ENCODE data around the gene CDK2.
"Not testable (repeated sequence)": the region's sequence is repeated elsewhere in the genome, so short reads cannot be mapped to it uniquely, and the experiment has no call there.

Gene CDK2

DNA sequence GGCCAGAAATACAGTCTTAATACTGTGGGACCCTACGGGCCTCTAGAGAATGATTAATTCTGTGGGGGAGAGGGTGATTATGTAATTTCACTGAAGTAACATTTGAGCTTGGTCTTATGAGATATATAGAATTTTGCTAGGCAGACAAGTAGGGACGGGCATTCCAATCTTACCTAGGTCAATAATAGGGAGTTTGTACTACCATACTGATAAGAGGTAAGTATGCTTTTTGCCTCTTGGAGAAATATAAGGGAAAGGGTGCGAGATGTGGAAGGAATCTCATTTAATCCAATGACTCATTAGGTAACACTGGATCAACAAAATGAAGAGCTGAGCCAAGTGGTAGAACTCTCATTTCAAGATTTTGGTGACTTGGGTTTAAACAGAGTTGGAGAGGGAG is 12.4 kb downstream of the CDK2 start:
- ChIA-PET CTCF (interaction anchor here (1.2 to 12.3 kb wide), 2 partner anchors 17 to 39 kb away, joined by 6 to 213 read pairs; partner anchors contain the start of gene SUOX), POLR2A (no interaction called here)
- no peak for DNase-seq (ENCODE audit: low read depth, low spot score)
- H3K4me3 ChIP-seq (ENCODE audit: low read depth, low read length) = no peak overlapping the region
- TF ChIP-seq, protein P1, sequence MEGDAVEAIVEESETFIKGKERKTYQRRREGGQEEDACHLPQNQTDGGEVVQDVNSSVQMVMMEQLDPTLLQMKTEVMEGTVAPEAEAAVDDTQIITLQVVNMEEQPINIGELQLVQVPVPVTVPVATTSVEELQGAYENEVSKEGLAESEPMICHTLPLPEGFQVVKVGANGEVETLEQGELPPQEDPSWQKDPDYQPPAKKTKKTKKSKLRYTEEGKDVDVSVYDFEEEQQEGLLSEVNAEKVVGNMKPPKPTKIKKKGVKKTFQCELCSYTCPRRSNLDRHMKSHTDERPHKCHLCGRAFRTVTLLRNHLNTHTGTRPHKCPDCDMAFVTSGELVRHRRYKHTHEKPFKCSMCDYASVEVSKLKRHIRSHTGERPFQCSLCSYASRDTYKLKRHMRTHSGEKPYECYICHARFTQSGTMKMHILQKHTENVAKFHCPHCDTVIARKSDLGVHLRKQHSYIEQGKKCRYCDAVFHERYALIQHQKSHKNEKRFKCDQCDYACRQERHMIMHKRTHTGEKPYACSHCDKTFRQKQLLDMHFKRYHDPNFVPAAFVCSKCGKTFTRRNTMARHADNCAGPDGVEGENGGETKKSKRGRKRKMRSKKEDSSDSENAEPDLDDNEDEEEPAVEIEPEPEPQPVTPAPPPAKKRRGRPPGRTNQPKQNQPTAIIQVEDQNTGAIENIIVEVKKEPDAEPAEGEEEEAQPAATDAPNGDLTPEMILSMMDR (IDR thresholded peaks at IDR 0.05; ENCODE audit: insufficient read depth, low read length, missing control alignments) = no peak

DNA sequence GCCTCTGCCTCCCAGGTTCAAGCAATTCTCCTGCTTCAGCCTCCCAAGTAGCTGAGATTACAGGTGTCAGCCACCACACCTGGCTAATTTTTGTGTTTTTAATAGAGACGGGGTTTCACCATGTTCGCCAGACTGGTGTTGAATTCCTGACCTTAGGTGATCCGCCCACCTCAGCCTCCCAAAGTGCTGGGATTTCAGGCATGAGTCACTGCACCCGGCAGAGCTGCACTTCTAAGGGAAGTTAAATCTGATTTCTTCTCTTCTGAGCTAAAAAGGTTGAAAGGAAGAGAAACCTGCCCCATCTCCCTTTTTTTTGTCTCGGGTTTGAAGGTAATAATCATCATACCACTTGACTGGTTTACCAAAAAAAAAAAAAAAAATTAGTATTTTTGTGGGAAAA is 15.3 kb downstream of the CDK2 start:
- POLR2A ChIA-PET = interaction anchor here (0.8 to 1.8 kb wide), 2 partner anchors 8 to 10 kb away, joined by 3 to 10 read pairs; partner anchors contain the start of gene RAB5B
- CTCF ChIA-PET = interaction anchor here (0.7 to 12.3 kb wide), 5 partner anchors 8 to 244 kb away, joined by 3 to 213 read pairs (median 18); partner anchors contain the start of genes RAB5B and SUOX
- not testable (repeated sequence) for DNase-seq (ENCODE audit: low read depth, low spot score); H3K4me3 ChIP-seq (ENCODE audit: low read depth, low read length)

DNA sequence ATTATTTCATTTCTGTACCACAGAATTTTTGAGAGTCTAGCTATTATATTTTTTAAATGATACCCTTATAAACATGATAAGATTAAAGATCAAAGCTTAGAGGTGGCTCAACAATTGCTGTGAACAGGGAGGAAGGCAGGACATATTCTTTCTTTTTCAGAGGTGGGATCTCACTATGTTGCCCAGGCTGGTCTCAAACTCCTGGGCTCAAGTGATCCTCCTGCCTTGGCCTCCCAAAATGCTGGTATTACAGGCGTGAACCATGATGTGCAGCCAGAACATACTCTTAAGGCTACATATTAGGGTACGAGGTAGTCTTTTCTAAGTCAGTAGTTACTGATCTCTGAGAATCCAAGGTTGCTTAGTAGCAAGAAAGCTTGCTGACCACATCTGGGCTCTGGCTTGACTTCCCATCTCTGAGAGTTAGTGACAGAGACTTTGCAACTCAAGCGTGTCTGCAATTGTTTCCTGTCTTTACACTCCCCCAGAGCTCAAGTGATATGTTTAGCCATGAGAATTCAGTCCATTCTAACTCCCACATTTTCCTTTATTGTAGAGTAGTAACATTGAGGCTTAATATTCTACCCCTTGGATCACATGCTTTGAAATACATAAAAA is 15.8 kb downstream of the CDK2 start:
- TF ChIP-seq, protein P1 (IDR thresholded peaks at IDR 0.05; ENCODE audit: insufficient read depth, low read length, missing control alignments) = no peak
- ChIA-PET CTCF (interaction anchor here (0.7 to 12.3 kb wide), 6 partner anchors 8 to 245 kb away, joined by 3 to 213 read pairs (median 14); partner anchors contain the start of genes RAB5B and SUOX), POLR2A (interaction anchor here (0.7 to 1.8 kb wide), 4 partner anchors 8 to 558 kb away, joined by 3 to 10 read pairs (median 3); partner anchors contain the start of gene RAB5B)
- no peak overlapping the region for H3K4me3 ChIP-seq (ENCODE audit: low read depth, low read length)
- DNase-seq (ENCODE audit: low read depth, low spot score) = no peak

DNA sequence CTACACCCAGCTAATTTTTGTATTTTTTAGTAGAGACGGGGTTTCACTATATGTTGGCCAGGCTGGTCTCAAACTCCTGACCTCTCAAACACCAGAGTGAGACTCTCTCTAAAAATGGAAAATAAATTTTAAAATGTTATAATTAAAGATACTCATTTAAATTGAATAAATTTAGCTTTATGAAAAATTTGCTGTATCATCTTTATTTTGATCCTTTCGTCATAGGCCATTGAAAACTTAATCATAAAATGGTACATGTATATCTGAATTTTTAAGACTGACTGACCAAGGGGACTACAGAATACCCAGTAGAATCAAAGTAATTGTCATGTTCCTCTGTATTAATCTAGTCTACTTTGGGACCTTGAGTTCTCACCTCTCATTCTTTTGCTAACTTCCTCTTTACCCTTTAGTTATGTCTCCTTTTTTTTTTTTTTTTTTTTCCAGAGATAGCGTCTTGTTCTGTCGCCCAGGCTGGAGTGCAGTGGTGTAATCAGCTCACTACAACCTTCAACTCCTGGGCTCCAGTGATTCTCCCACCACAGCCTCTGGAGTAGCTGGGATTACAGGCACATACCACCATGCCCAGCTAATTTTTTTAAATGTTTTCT is 16.7 kb downstream of the CDK2 start:
- TF ChIP-seq, protein P1 (IDR thresholded peaks at IDR 0.05; ENCODE audit: insufficient read depth, low read length, missing control alignments) = no peak
- no peak overlapping the region for H3K4me3 ChIP-seq (ENCODE audit: low read depth, low read length)
- POLR2A ChIA-PET = interaction anchor here (0.7 to 1.8 kb wide), 2 partner anchors 9 to 13 kb away, joined by 3 to 10 read pairs; partner anchors contain the start of gene RAB5B
- CTCF ChIA-PET = interaction anchor here (1.0 to 12.3 kb wide), 5 partner anchors 9 to 246 kb away, joined by 3 to 213 read pairs (median 18); partner anchors contain the start of genes RAB5B and SUOX
- no peak for DNase-seq (ENCODE audit: low read depth, low spot score)

DNA sequence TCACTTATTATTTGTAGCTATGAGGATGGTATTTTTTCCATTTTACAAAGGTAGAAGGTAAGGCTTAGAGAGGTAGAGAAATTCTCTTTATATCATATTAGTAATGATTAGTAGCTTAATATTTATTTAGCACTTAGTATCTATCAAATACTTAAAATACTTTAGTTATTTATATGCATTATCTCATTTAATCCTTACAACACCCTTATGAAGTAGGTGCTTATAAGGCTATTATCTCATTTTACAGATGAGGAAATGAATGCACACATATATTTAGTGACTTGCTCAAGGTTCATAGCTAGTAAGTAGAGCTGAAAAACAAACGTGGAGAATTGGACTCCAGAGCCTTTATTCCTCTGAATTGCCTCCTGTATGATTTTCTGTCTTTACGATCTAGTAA is 18.2 kb downstream of the CDK2 start:
- no peak overlapping the region for H3K4me3 ChIP-seq (ENCODE audit: low read depth, low read length)
- POLR2A ChIA-PET = interaction anchor here (0.6 to 1.9 kb wide), 2 partner anchors 9 to 11 kb away, joined by 3 to 5 read pairs; partner anchors contain the start of gene RAB5B
- no peak for DNase-seq (ENCODE audit: low read depth, low spot score)
- CTCF ChIA-PET = interaction anchor here (1.3 to 12.3 kb wide), 5 partner anchors 11 to 247 kb away, joined by 3 to 213 read pairs (median 18); partner anchors contain the start of genes RAB5B and SUOX
- TF ChIP-seq, protein P1 (IDR thresholded peaks at IDR 0.05; ENCODE audit: insufficient read depth, low read length, missing control alignments) = no peak

DNA sequence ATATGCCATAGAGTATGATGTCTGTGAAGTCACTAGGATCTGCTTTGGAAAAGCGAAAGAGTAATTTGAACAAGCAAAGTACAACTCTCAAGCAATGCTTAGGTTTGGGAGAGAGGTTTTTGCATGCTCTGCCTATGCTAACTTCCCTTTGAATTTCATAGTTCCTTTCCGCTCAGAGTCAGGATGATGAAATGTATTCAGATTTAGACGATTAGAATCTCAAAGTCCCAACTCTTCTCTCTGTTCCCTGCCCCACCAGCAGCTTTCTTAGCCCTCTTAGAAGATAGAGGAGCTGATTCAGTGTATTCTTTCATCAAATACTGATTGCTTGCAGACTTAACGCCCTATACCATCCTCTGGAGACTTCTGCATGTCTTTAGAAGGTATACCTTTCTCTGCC is 18.7 kb downstream of the CDK2 start:
- no peak for DNase-seq (ENCODE audit: low read depth, low spot score)
- POLR2A ChIA-PET = interaction anchor here (1.9 kb wide), 1 partner anchor 12 kb away, joined by 5 read pairs; the partner anchor contains the start of gene RAB5B
- H3K4me3 ChIP-seq (ENCODE audit: low read depth, low read length) = no peak overlapping the region
- TF ChIP-seq, protein P1 (IDR thresholded peaks at IDR 0.05; ENCODE audit: insufficient read depth, low read length, missing control alignments) = no peak
- CTCF ChIA-PET = interaction anchor here (1.4 to 12.3 kb wide), 5 partner anchors 11 to 248 kb away, joined by 4 to 213 read pairs (median 18); partner anchors contain the start of genes RAB5B and SUOX

DNA sequence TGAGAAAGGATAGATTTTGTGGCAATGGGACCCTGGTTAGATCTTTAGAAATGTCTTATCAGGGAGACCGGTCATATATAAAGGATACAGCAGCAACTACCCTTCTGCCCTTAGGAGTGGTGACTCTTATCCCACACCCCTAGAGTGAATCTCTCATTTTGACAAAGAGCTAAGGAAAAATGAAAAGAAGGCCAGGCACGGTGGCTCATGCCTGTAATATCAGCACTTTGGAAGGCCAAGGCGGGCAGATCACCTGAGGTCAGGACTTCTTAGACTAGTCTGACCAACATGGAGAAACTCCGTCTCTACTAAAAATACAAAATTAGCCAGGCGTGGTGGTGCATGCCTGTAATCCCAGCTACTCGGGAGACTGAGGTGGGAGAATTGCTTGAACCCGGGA is 19.3 kb downstream of the CDK2 start:
- not testable (repeated sequence) for H3K4me3 ChIP-seq (ENCODE audit: low read depth, low read length); DNase-seq (ENCODE audit: low read depth, low spot score)
- ChIA-PET CTCF (interaction anchor here (0.7 to 12.3 kb wide), 6 partner anchors 10 to 248 kb away, joined by 3 to 213 read pairs (median 11); partner anchors contain the start of genes RAB5B and SUOX), POLR2A (interaction anchor here (1.0 to 1.9 kb wide), 2 partner anchors 11 to 12 kb away, joined by 3 to 5 read pairs; partner anchors contain the start of genes RAB5B and SUOX)

All from AG04449 (cell line).